H1 (cell line): Measurements from ENCODE around the gene MYCBPAP. TPM values are rescaled to one million over a fixed set of nuclear protein-coding genes. Genes with fewer than 3 reads are reported as not detected.

Experiments used
- CTCF ChIA-PET: fragments of 300-600 bp; sonication (Branson Sonifier 250); formaldehyde crosslinking; loops from one replicate; lab custom pipeline; 2021; ENCODE audit not compliant: partially characterized antibody; lab: Charles Lee
- POLR2A ChIA-PET: fragments of 300-600 bp; sonication (Branson Sonifier 250); formaldehyde crosslinking; loops from one replicate; lab custom pipeline; 2021; ENCODE audit warnings: inconsistent platforms; ENCODE audit not compliant: partially characterized antibody; lab: Charles Lee
- DNase-seq, 2 experiments: peaks; one replicate each; pipeline versions ENCODE4 v3.0.0 to v3.0.0-alpha.2; 2010 to 2022; ENCODE audit warnings: low spot score in 2 of 2, low read depth in 1 of 2, mixed read lengths in 1 of 2
- FAIRE-seq: peaks from 2 replicates; lab custom pipeline; 2011; peaks lifted over from hg19 to GRCh38; lab: Jason Lieb, UNC
- H2AFZ ChIP-seq: 2 replicates; pipeline ENCODE4 v1.8.1; 2012; ENCODE audit warnings: low read length, inconsistent platforms
- H2AK5ac ChIP-seq: 2 replicates; pipeline ENCODE4 v1.6.1; 2013; ENCODE audit warnings: low read depth, low read length
- H2BK120ac ChIP-seq: replicated peaks from 2 replicates; pipeline ENCODE3; 2013; ENCODE audit warnings: low read depth, low read length, inconsistent platforms
- H2BK12ac ChIP-seq: 2 replicates; pipeline ENCODE4 v1.6.1; 2013; ENCODE audit warnings: low read depth, low read length
- H2BK15ac ChIP-seq: 2 replicates; pipeline ENCODE4 v1.6.1; 2013; ENCODE audit warnings: low read length
- H2BK20ac ChIP-seq: 2 replicates; pipeline ENCODE4 v1.6.1; 2013; ENCODE audit warnings: low read length
- H2BK5ac ChIP-seq: 2 replicates; pipeline ENCODE4 v1.6.1; 2013; ENCODE audit warnings: low read depth, low read length
- H3K14ac ChIP-seq: 2 replicates; pipeline ENCODE4 v1.6.1; 2013; ENCODE audit warnings: inconsistent platforms; ENCODE audit not compliant: insufficient read length
- H3K18ac ChIP-seq: 2 replicates; pipeline ENCODE4 v1.6.1; 2013; ENCODE audit warnings: low read length; ENCODE audit errors: extremely low read depth
- H3K23ac ChIP-seq: 2 replicates; pipeline ENCODE4 v1.6.1; 2013; ENCODE audit warnings: inconsistent platforms; ENCODE audit not compliant: insufficient read length
- H3K23me2 ChIP-seq: 2 replicates; pipeline ENCODE4 v1.6.1; 2013; ENCODE audit warnings: low read depth, low read length
- H3K27ac ChIP-seq: 2 replicates; pipeline ENCODE4 v1.6.1; 2011; ENCODE audit warnings: low read depth, low read length, inconsistent platforms
- H3K27me3 ChIP-seq, 4 experiments: replicated peaks in 1 of 4; 1 replicate in 1 of 4; 2 replicates in 3 of 4; pipeline versions ENCODE4 v1.6.1 to v1.8.1; 2011 to 2013; ENCODE audit warnings: low read length in 3 of 4, mild to moderate bottlenecking in 3 of 4, inconsistent platforms in 2 of 4, mixed read lengths in 2 of 4, moderate library complexity in 1 of 4; ENCODE audit not compliant: control insufficient read depth in 3 of 4, insufficient read depth in 3 of 4; ENCODE audit errors: extremely low read depth in 1 of 4
- H3K36me3 ChIP-seq, 4 experiments: 2 replicates each; pipeline versions ENCODE4 v1.6.1 to v1.8.1; 2011 to 2013; ENCODE audit warnings: mild to moderate bottlenecking in 4 of 4, low read length in 3 of 4, moderate library complexity in 2 of 4, control low read depth in 1 of 4, inconsistent platforms in 1 of 4; ENCODE audit not compliant: insufficient read depth in 4 of 4, control insufficient read depth in 2 of 4
- H3K4ac ChIP-seq: replicated peaks from 2 replicates; pipeline ENCODE3; 2013; ENCODE audit warnings: low read length, low read depth, mixed read lengths, inconsistent platforms; ENCODE audit not compliant: insufficient read length
- H3K4me1 ChIP-seq, 4 experiments: replicated peaks in 1 of 4; 1 replicate in 1 of 4; 2 replicates in 3 of 4; pipeline versions ENCODE4 v1.6.1 to v1.8.1; 2011 to 2013; ENCODE audit warnings: low read length in 3 of 4, inconsistent platforms in 2 of 4, mixed read lengths in 1 of 4; ENCODE audit not compliant: insufficient read depth in 4 of 4, control insufficient read depth in 3 of 4
- H3K4me2 ChIP-seq, 2 experiments: 2 replicates each; pipeline versions ENCODE4 v1.6.1 to v1.8.1; 2011 to 2013; ENCODE audit warnings: low read depth in 2 of 2, low read length in 2 of 2, control low read depth in 1 of 2, inconsistent platforms in 1 of 2, mild to moderate bottlenecking in 1 of 2; ENCODE audit not compliant: insufficient read depth in 1 of 2
- H3K4me3 ChIP-seq, 4 experiments: fragments of 200-600, 300-600 bp in 1 of 4; sonication (generic), shearing (Covaris generic), sonication (Bioruptor Twin) in 1 of 4; 2 replicates each; pipeline versions ENCODE4 v1.5.1 to v1.8.1; 2011 to 2016; ENCODE audit warnings: low read length in 4 of 4, low read depth in 3 of 4, control low read depth in 2 of 4, inconsistent platforms in 2 of 4, mild to moderate bottlenecking in 2 of 4, mixed read lengths in 1 of 4, moderate library complexity in 1 of 4; ENCODE audit not compliant: insufficient read depth in 2 of 4; ENCODE audit errors: extremely low read depth in 1 of 4
- H3K56ac ChIP-seq: replicated peaks from 2 replicates; pipeline ENCODE3; 2013; ENCODE audit warnings: low read depth, mild to moderate bottlenecking, mixed read lengths, low read length, inconsistent platforms; ENCODE audit not compliant: insufficient read length
- H3K79me1 ChIP-seq: 2 replicates; pipeline ENCODE4 v1.6.1; 2013; ENCODE audit warnings: low read depth, low read length, control low read depth
- H3K79me2 ChIP-seq, 2 experiments: 2 replicates each; pipeline versions ENCODE4 v1.6.1 to v1.8.1; 2012 to 2013; ENCODE audit warnings: low read length in 2 of 2, mild to moderate bottlenecking in 2 of 2, inconsistent platforms in 1 of 2; ENCODE audit not compliant: insufficient read depth in 2 of 2, control insufficient read depth in 1 of 2
- H3K9ac ChIP-seq, 4 experiments: replicated peaks in 1 of 4; 1 replicate in 1 of 4; 2 replicates in 3 of 4; pipeline versions ENCODE4 v1.6.1 to v1.8.1; 2011 to 2013; ENCODE audit warnings: low read depth in 3 of 4, low read length in 3 of 4, control low read depth in 2 of 4, mild to moderate bottlenecking in 2 of 4, moderate library complexity in 2 of 4, inconsistent platforms in 1 of 4; ENCODE audit errors: extremely low read depth in 1 of 4
- H3K9me3 ChIP-seq, 2 experiments: 2 replicates each; pipeline versions ENCODE4 v1.6.1 to v1.8.1; 2012 to 2013; ENCODE audit warnings: mild to moderate bottlenecking in 2 of 2, moderate library complexity in 2 of 2, control low read depth in 1 of 2, inconsistent platforms in 1 of 2, low read depth in 1 of 2, low read length in 1 of 2, mixed read lengths in 1 of 2; ENCODE audit not compliant: insufficient read depth in 2 of 2
- H4K20me1 ChIP-seq, 2 experiments: replicated peaks in 1 of 2; 2 replicates each; pipeline versions ENCODE3 to v1.8.1; 2011 to 2013; ENCODE audit warnings: inconsistent platforms in 2 of 2, low read length in 2 of 2, mild to moderate bottlenecking in 1 of 2; ENCODE audit not compliant: insufficient read depth in 2 of 2, control insufficient read depth in 1 of 2
- H4K5ac ChIP-seq: 2 replicates; pipeline ENCODE4 v1.6.1; 2013; ENCODE audit warnings: low read length, low read depth, mixed read lengths, inconsistent platforms; ENCODE audit not compliant: insufficient read length
- H4K8ac ChIP-seq: 2 replicates; pipeline ENCODE4 v1.8.0; 2013; ENCODE audit warnings: mild to moderate bottlenecking, moderate library complexity, low read length, inconsistent platforms; ENCODE audit not compliant: insufficient read depth; ENCODE audit errors: extremely low read depth
- H4K91ac ChIP-seq: replicated peaks from 2 replicates; pipeline ENCODE3; 2013; ENCODE audit warnings: low read length, mixed read lengths, inconsistent platforms; ENCODE audit not compliant: insufficient read length
- BACH1 ChIP-seq: IDR thresholded peaks from 2 replicates; pipeline ENCODE4 v1.6.1; 2012; ENCODE audit warnings: low read length, improper control_type of control experiment
- CBX5 ChIP-seq: fragments of 300-800, 300-1000 bp; sonication (generic); IDR thresholded peaks from 2 replicates; pipeline ENCODE4 v1.7.1; 2016; ENCODE audit warnings: antibody characterized with exemption, low read length, low read depth
- EGR1 ChIP-seq: IDR thresholded peaks from 2 replicates; pipeline ENCODE4 v1.6.1; 2011; ENCODE audit warnings: low read depth, low read length, borderline replicate concordance
- HDAC2 ChIP-seq, 2 experiments: fragments of 300-600 bp in 1 of 2; sonication (generic) in 1 of 2; IDR thresholded peaks; 2 replicates each; pipeline ENCODE4 v1.6.1; 2011 to 2012; ENCODE audit warnings: low read depth in 2 of 2, low read length in 2 of 2, mild to moderate bottlenecking in 2 of 2, moderate library complexity in 2 of 2, borderline replicate concordance in 1 of 2, inconsistent platforms in 1 of 2
- JUN ChIP-seq: IDR thresholded peaks from 2 replicates; pipeline ENCODE4 v1.6.1; 2011; ENCODE audit warnings: low read depth, mild to moderate bottlenecking, improper control_type of control experiment, low read length
- KDM5A ChIP-seq: fragments of 200-600 bp; IDR thresholded peaks from 2 replicates; pipeline ENCODE4 v1.7.1; 2012; ENCODE audit warnings: mild to moderate bottlenecking, low read length, inconsistent platforms, mixed read lengths
- MAX ChIP-seq: IDR thresholded peaks from 2 replicates; pipeline ENCODE4 v1.6.1; 2012; ENCODE audit warnings: inconsistent platforms
- NANOG ChIP-seq: IDR thresholded peaks from 2 replicates; pipeline ENCODE4 v1.6.1; 2011; ENCODE audit warnings: low read length, low read depth, mild to moderate bottlenecking, inconsistent platforms; ENCODE audit not compliant: insufficient read depth, poor library complexity, severe bottlenecking
- POLR2A ChIP-seq, 2 experiments: IDR thresholded peaks; 1 replicate in 1 of 2; 2 replicates in 1 of 2; pipeline ENCODE4 v1.6.1; 2011; ENCODE audit warnings: low read depth in 2 of 2, low read length in 2 of 2, mild to moderate bottlenecking in 2 of 2; ENCODE audit errors: control extremely low read depth in 1 of 2
- RNF2 ChIP-seq: fragments of 200-900, 300-1000 bp; sonication (generic); IDR thresholded peaks from 2 replicates; pipeline ENCODE4 v1.7.1; 2016; ENCODE audit warnings: borderline replicate concordance, low read depth, mild to moderate bottlenecking, antibody characterized with exemption, low read length; ENCODE audit not compliant: poor library complexity, severe bottlenecking; ENCODE audit errors: missing control alignments
- RXRA ChIP-seq: IDR thresholded peaks from 2 replicates; pipeline ENCODE4 v1.6.1; 2011; ENCODE audit warnings: low read depth, mild to moderate bottlenecking, low read length, moderate library complexity; ENCODE audit not compliant: insufficient read depth
- SIRT6 ChIP-seq: IDR thresholded peaks from one replicate; pipeline ENCODE4 v1.7.1; 2012; ENCODE audit warnings: low read length, inconsistent platforms
- TBP ChIP-seq: IDR thresholded peaks from 2 replicates; pipeline ENCODE4 v1.6.1; 2011; ENCODE audit warnings: low read depth, low read length, improper control_type of control experiment
- WGBS, 2 experiments: shearing (Covaris generic) in 1 of 2; methylation state at CpG; one replicate each; pipeline versions ENCODE4 v1.1.6 to v1.1.7; 2013 to 2015; ENCODE audit warnings: low lambda C conversion rate in 2 of 2, mixed read lengths in 2 of 2, inconsistent platforms in 1 of 2, low coverage in 1 of 2, missing lambda C conversion rate in 1 of 2; ENCODE audit not compliant: insufficient replicate concordance in 2 of 2, insufficient coverage in 1 of 2, insufficient read length in 1 of 2; ENCODE audit errors: extremely low coverage in 1 of 2, missing lambda C conversion rate in 1 of 2; 5-methylcytosine and 5-hydroxymethylcytosine counted together
- polyA plus RNA-seq, 7 experiments: library from polyadenylated mRNA; depleted of rRNA in 3 of 7; stranded (reverse) in 5 of 7; unstranded in 2 of 7; fragments of >200 nt in 5 of 7; fragments of 200-250 nt in 2 of 7; gene quantifications; 1 replicate in 5 of 7; 2 replicates in 1 of 7; 4 replicates in 1 of 7; pipeline versions ENCODE4 v1.2.1 to v1.2.3, GENCODE V29; 2011 to 2013; ENCODE audit warnings: missing spikeins in 2 of 7, mixed read lengths in 2 of 7
- total RNA-seq: library from RNA; stranded (reverse); fragmentation: NEBNext Ultra II Directional; extraction: Animal tissue kit (Norgen Biotek cat#: 25700); gene quantifications from 2 replicates; pipeline ENCODE4 v1.2.1, GENCODE V29; 2021

MYCBPAP gene
- total and polyA plus RNA-seq, 2 of the 8 experiments (the other 6 are each of a cell fraction or from before 2014, with no cell fraction given), result 0.89 to 3.3 TPM

DNA sequence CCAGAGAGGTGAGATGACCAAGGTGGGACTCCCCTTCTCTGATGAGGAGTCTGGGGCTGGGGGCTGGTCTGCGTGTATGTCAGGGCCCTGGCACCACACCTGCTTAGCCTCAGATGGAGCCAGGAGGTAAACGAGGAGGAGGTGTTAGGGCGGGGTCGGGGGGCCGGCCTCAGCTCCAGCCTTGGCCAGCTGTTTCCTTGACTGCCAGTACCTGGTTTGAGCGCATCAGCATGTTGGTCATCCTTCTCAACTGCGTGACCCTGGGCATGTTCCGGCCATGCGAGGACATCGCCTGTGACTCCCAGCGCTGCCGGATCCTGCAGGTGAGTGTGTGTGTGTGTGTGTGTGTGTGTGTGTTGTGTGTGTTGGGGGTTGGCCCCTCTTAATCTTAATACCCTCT lies 60.4 kb downstream of the MYCBPAP start:
- Histone ChIP-seq H3K9me3 (no peaks in the 10 kb centered on the region), H3K27ac (no peak overlapping the region), H3K9ac (no peak overlapping the region), H2BK5ac (no peak overlapping the region), H2AK5ac (no peak overlapping the region), H4K5ac (no peak overlapping the region), H3K4me1 (peaks cover 0 to 21% (median 13%) of the 10 kb centered on the region in 4 experiments; a peak in 6 of 7 replicates), H2BK120ac (no peak overlapping the region), H2BK12ac (no peak overlapping the region), H3K79me2 (no peaks in the 10 kb centered on the region), H3K56ac (no peak overlapping the region), H3K14ac (no peak overlapping the region), H4K8ac (no peak overlapping the region), H2BK20ac (no peak overlapping the region), H4K91ac (no peak overlapping the region), H3K23ac (no peak overlapping the region), H3K27me3 (peaks cover 4 to 31% (median 29%) of the 10 kb centered on the region in 4 experiments), H3K4me2 (no peak overlapping the region), H3K79me1 (no peaks in the 10 kb centered on the region), H3K36me3 (no peaks in the 10 kb centered on the region), H3K4ac (no peak overlapping the region), H2AFZ (no peak overlapping the region), H3K23me2 (peaks cover 3% of the 10 kb centered on the region; the same call in 1 of the 2 replicates), H4K20me1 (peaks cover 4 to 6% of the 10 kb centered on the region in 2 experiments), H3K4me3 (no peak overlapping the region), H2BK15ac (no peak overlapping the region), H3K18ac (no peak overlapping the region)
- no peak for DNase-seq
- CTCF ChIA-PET, result interaction anchor here (0.9 to 3.4 kb wide), 9 partner anchors 10 to 60 kb away, joined by 3 to 10 read pairs (median 3); no protein-coding TSS in a partner anchor
- 85% methylated on average over 12 of the region's 12 CpGs; no CpG with 5 or more reads in 1 of the 2 experiments for WGBS, 2 experiments
- no peak for FAIRE-seq
- POLR2A ChIA-PET, result interaction anchor here (0.9 kb wide), 1 partner anchor 18 kb away, joined by 3 read pairs; no protein-coding TSS in a partner anchor
- TF ChIP-seq KDM5A (no peak), POLR2A (IDR thresholded peaks at IDR 0.05; ENCODE audit: control extremely low read depth in 1 of 2, low read depth in 2 of 2, low read length in 2 of 2) (no peak), TBP (no peak), CBX5 (no peak), JUN (no peak), NANOG (no peak), RXRA (no peak), SIRT6 (no peak), RNF2 (no peak), MAX (no peak), BACH1 (no peak), EGR1 (no peak), HDAC2 (IDR thresholded peaks at IDR 0.05; ENCODE audit: borderline replicate concordance in 1 of 2, low read depth in 2 of 2, low read length in 2 of 2) (no peak)
